HUES64 (cell line): ENCODE measurements around the gene RECQL.

ENCODE experiments used
- H3K27ac ChIP-seq: 2 replicates; pipeline ENCODE4 v1.7.0; 2013; ENCODE audit warnings: low read depth, low read length, inconsistent platforms
- H3K27me3 ChIP-seq: 2 replicates; pipeline ENCODE4 v1.6.1; 2013; ENCODE audit warnings: mild to moderate bottlenecking, low read length; ENCODE audit not compliant: insufficient read depth
- H3K36me3 ChIP-seq: 2 replicates; pipeline ENCODE4 v1.6.1; 2013; ENCODE audit warnings: mild to moderate bottlenecking, low read length; ENCODE audit not compliant: insufficient read depth
- H3K4me1 ChIP-seq: 2 replicates; pipeline ENCODE4 v1.6.1; 2013; ENCODE audit warnings: mild to moderate bottlenecking, low read length, moderate library complexity; ENCODE audit not compliant: insufficient read depth
- H3K4me3 ChIP-seq: 2 replicates; pipeline ENCODE4 v1.5.1; 2013; ENCODE audit warnings: mild to moderate bottlenecking, low read length, moderate library complexity
- H3K9ac ChIP-seq: 2 replicates; pipeline ENCODE4 v1.6.1; 2013; ENCODE audit warnings: mild to moderate bottlenecking, low read depth, low read length
- H3K9me3 ChIP-seq: 2 replicates; pipeline ENCODE4 v1.6.1; 2013; ENCODE audit warnings: low read depth, low read length; ENCODE audit not compliant: insufficient read depth
- WGBS: fragments of 150-250, 120-280 bp; methylation state at CpG from one replicate; pipeline ENCODE4 v1.1.7; 2013; ENCODE audit warnings: missing lambda C conversion rate; 5-methylcytosine and 5-hydroxymethylcytosine counted together

The RECQL gene

DNA sequence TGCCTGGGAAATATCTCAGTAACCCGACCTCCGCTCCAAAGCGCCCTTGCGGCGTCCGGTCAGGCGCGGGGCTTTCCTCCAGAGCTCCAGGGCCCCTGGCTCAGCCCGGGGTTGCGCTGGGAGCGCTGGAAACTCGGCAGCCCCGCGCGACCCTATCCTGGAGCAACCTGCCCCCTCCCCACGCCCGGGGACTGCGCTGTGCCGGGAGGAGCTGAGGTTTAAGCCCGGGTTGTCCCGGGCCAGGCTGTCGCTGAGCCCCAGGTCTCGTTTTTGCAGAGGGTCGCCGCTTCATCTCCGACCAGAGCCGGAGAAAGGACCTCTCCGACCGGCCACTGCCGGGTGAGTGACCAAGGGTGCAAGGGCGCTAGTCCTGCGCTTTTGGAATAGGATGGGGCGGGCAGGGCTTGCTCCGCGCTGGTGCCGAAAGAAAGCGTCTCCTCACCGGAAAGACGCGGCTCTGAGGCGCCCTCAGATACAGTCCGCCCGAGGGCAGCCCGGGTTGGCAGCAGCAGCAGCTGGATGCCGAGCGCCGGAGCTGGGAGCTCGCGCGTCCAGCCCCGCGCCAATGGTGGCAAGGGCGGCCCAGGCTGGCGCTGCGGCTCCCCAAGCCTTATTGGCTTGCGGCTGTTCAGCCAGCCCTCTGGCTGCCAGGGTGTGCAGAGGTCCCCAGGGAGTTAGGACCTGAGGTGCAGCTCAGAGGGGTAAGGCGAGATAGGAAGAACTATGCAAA lies 26.2 kb upstream of the RECQL start:
- Histone ChIP-seq H3K9me3 (no peaks in the 10 kb centered on the region), H3K4me3 (peak overlapping the region; percentile 80), H3K27me3 (peaks cover 74% of the 10 kb centered on the region), H3K4me1 (peaks cover 4% of the 10 kb centered on the region; the same call in 1 of the 2 replicates), H3K36me3 (no peaks in the 10 kb centered on the region), H3K9ac (peak overlapping the region; percentile 66), H3K27ac (no peak overlapping the region)
- under 1% methylated on average over 57 of the region's 57 CpGs for WGBS

DNA sequence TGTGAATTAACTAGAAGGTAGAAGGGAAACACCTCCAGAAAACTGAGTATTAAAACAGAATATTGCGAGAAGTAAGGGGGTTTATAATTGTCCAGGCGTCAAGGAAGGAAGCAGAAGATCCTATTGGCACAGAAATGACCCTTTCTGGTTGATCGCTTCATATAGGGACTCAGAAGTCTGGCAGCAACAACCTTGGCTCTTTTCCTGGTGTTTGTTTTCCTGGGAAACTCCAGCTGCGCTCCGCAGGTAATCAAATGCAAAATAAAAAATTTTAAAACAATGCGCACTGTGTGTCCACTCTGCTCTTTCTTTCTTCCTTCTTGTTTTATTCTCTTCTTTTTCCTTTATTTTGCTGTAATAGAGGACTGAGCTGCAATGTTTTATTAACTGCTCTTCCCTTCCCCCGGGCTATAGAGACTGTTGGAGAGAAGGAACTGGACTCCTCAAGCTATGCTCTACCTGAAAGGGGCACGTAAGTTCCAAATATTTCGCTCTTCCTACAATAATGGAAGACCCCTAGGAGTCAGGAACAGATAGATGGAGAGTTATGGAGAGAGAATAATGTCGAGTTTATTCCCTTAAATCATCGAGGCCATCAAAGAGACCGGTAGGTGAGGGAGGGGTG lies 25.4 kb upstream of the RECQL start:
- Histone ChIP-seq H3K27me3 (peaks cover 69% of the 10 kb centered on the region), H3K36me3 (no peaks in the 10 kb centered on the region), H3K4me3 (peak overlapping the region; percentile 80), H3K4me1 (peaks cover 4% of the 10 kb centered on the region; the same call in 1 of the 2 replicates), H3K9ac (no peak overlapping the region), H3K27ac (no peak overlapping the region), H3K9me3 (no peaks in the 10 kb centered on the region)
- WGBS, result 51% methylated on average over 11 of the region's 12 CpGs

DNA sequence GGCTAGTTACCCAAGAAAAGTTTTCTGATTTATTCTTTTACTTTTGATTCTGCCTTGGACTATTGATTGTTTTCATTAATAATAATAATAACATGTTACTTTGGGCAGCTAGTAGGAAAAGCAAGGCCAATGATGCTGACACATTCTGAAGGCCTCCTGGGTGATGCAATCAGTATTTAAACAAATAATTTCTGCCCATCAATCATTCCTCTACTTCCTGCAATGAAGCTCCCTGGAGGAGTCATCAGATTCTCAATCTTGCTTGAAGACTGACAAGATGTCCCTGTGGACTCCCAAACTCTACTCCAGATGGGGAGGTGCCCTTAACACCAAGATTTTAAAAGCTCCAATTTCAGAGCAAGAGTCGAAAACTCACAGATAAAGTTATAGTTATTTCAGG lies 24.6 kb upstream of the RECQL start, which contains the start of gene SPX:
Gene SPX (plus strand): TSS at position 244 of the 400 bp plus-strand sequence. CDS start 177 bp downstream, outside the sequence.
- H3K9me3 ChIP-seq, result no peaks in the 10 kb centered on the region
- no peaks in the 10 kb centered on the region for H3K36me3 ChIP-seq
- peaks cover 4% of the 10 kb centered on the region; the same call in 1 of the 2 replicates for H3K4me1 ChIP-seq
- H3K4me3 ChIP-seq, result peak within 1 kb of the TSS; percentile 80
- WGBS, result 100% methylated on average over 1 of the region's 1 CpG
- H3K9ac ChIP-seq, result no peak within 1 kb of the TSS
- H3K27ac ChIP-seq, result no peak within 1 kb of the TSS
- peaks cover 61% of the 10 kb centered on the region for H3K27me3 ChIP-seq

DNA sequence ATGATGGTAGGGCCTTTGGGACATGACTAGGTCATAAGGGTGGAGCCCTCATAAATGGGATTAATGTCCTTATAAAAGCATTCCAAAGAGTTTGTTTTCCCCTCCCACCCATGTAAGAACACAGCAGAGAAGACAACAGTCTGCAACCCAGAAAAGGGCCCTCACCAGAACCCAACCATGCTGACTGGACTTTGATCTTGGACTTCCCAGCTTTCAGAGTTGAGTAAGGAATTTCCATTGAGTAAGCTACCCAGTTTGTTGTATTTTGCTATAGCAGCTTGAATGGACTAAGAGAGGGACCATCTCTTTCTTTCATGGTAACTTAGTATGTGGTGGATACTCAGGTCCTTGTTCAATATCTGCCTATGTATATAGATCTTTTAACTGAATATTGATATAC lies 21.7 kb upstream of the RECQL start:
- Histone ChIP-seq H3K27ac (no peak overlapping the region), H3K4me1 (peaks cover 4% of the 10 kb centered on the region; the same call in 1 of the 2 replicates), H3K27me3 (peaks cover 32% of the 10 kb centered on the region), H3K9ac (no peak overlapping the region), H3K4me3 (no peak overlapping the region), H3K9me3 (no peaks in the 10 kb centered on the region), H3K36me3 (no peaks in the 10 kb centered on the region)

DNA sequence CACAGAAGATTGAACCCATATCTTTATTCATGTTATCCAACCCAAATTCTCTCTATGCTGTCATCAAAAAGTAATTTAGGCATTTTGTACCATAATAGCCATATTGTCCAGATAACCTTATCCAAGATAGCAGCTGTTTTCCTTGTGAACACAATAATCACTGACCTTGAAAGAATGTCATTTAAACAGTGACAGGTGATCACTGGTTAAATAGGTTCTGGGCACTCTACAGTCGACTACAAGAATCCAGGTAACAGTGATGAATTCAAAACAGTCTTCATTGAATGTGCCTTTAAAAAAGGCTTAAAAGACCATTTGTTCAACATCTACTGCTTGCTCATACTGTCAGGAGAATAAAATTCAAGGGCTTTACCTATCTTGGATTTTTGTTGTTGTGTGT lies 20.1 kb upstream of the RECQL start:
- 83% methylated on average over 1 of the region's 1 CpG for WGBS
- no peaks in the 10 kb centered on the region for H3K9me3 ChIP-seq
- H3K4me3 ChIP-seq, result no peak overlapping the region

DNA sequence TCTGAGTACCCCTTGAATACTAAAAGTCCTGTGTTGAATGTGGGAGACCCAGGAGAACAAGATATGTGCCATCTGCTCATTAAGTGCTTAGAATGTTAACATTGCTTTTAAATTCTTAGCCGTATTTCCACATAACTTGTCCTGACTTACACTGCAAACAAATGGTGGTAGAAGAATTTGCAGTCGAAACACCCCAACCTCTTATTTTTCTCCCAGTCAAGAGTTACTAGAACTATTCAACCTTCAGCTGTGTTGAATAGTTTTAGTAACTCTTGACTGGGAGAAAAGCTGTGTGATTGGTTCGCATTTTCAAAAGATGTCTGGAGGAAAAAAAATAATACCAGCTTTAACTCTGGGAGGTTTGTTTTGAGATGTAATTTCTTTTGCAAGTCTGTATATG lies 17.0 kb upstream of the RECQL start:
- no peaks in the 10 kb centered on the region for H3K9me3 ChIP-seq
- no peaks in the 10 kb centered on the region for H3K27me3 ChIP-seq
- no peaks in the 10 kb centered on the region for H3K4me1 ChIP-seq
- H3K36me3 ChIP-seq, result peaks cover 42% of the 10 kb centered on the region
- H3K4me3 ChIP-seq, result no peak overlapping the region
- WGBS, result 94% methylated on average over 3 of the region's 3 CpGs
- no peak overlapping the region for H3K27ac ChIP-seq
- no peak overlapping the region for H3K9ac ChIP-seq

More for the DNA sequence above, 20.1 kb upstream of the RECQL start:
- no peaks in the 10 kb centered on the region for H3K4me1 ChIP-seq
- no peak overlapping the region for H3K27ac ChIP-seq
- H3K36me3 ChIP-seq, result peaks cover 12% of the 10 kb centered on the region
- H3K9ac ChIP-seq, result no peak overlapping the region
- H3K27me3 ChIP-seq, result peaks cover 16% of the 10 kb centered on the region

DNA sequence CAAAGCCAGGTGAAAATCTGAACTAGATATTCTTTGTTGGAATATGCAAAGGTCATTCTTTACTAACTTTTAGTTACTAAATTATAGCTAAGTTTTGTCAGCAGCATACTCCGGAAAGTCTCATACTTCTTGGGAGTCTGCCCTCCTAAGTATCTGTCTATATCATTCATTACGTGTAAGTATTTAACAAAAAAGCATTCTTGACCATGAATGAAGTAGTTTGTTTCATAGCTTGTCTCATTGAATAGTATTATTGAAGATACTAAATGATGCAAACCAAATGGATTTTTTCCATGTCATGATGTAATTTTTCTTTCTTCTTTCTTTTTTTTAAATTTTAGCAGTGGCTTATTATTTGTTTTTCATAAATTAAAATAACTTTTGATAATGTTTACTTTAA lies 14.8 kb upstream of the RECQL start:
- peaks cover 61% of the 10 kb centered on the region for H3K36me3 ChIP-seq

DNA sequence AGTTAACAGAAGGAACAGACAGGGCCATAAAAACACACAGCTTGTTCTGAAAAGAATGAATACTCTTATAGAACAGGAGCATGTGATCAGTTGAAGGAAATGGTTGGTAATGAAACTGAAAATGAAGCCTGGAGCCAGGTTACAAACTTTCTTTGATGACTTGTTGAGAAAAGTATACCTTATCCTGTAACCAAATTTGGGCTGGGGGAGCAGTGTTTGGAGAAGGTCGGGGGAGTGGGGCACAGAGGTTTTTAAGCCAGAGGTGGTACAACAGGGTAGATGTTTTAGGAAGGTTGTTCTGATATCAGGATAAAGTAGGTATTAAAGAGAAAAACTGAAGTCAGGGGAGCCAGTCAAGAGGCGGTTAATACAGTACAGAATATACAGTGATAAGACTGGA lies 8.3 kb upstream of the RECQL start:
- Histone ChIP-seq H3K27ac (no peak overlapping the region), H3K36me3 (peaks cover 63% of the 10 kb centered on the region), H3K9me3 (no peaks in the 10 kb centered on the region), H3K27me3 (no peaks in the 10 kb centered on the region), H3K4me1 (no peaks in the 10 kb centered on the region), H3K4me3 (no peak overlapping the region), H3K9ac (no peak overlapping the region)
- whole genome bisulfite sequencing, result 45% methylated on average over 2 of the region's 2 CpGs

More for the DNA sequence above, 14.8 kb upstream of the RECQL start:
- WGBS, result 100% methylated on average over 2 of the region's 2 CpGs
- Histone ChIP-seq H3K4me3 (no peak overlapping the region), H3K9ac (no peak overlapping the region), H3K4me1 (no peaks in the 10 kb centered on the region), H3K27me3 (no peaks in the 10 kb centered on the region), H3K27ac (no peak overlapping the region), H3K9me3 (no peaks in the 10 kb centered on the region)

DNA sequence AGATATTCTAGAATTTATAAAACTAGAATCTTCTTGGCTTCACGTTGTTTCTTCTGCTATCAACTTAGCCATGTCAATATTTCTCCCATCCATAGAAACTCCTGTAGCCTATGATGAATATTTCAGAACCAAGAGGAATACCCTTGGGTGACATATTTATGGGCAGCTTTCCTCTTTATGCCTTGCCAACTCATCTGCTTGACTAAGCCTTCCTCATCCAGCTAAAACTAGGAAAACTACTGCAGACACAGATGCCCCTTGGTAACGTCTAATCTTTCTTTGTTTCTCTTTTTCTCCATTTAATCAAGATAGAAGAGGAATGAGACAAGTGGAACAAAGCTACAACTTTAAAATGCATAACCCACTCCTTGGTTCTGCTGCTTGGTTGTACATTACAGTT lies 6.4 kb upstream of the RECQL start:
- H3K36me3 ChIP-seq, result peaks cover 45% of the 10 kb centered on the region
- H3K27ac ChIP-seq, result no peak overlapping the region
- H3K9ac ChIP-seq, result no peak overlapping the region
- H3K4me1 ChIP-seq, result no peaks in the 10 kb centered on the region
- WGBS, result 89% methylated on average over 2 of the region's 2 CpGs
- H3K9me3 ChIP-seq, result no peaks in the 10 kb centered on the region
- H3K4me3 ChIP-seq, result no peak overlapping the region
- no peaks in the 10 kb centered on the region for H3K27me3 ChIP-seq

DNA sequence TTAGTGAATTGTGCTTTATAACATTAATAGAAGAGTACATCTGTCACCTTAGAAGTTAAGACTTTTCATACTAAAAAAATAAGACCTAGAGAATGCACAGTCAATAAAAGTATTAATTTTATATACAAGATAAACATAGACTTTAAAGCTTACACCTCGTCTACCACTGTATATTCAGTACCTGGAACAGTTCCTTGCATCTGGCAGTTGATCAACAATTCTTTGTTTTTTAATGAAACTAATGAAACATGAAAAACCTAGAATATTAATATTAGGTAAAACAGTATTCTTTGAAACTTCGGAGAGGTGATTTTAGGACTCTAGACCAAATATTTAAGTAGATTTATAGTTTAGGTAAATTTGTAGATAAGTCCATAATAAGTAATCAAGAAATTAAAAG lies 4.5 kb upstream of the RECQL start:
- Histone ChIP-seq H3K4me1 (no peaks in the 10 kb centered on the region), H3K27ac (no peak overlapping the region), H3K9me3 (no peaks in the 10 kb centered on the region), H3K27me3 (no peaks in the 10 kb centered on the region), H3K4me3 (no peak overlapping the region), H3K36me3 (peaks cover 31% of the 10 kb centered on the region), H3K9ac (no peak overlapping the region)
- WGBS, result no CpG with 5 or more reads among the region's 2 CpGs

DNA sequence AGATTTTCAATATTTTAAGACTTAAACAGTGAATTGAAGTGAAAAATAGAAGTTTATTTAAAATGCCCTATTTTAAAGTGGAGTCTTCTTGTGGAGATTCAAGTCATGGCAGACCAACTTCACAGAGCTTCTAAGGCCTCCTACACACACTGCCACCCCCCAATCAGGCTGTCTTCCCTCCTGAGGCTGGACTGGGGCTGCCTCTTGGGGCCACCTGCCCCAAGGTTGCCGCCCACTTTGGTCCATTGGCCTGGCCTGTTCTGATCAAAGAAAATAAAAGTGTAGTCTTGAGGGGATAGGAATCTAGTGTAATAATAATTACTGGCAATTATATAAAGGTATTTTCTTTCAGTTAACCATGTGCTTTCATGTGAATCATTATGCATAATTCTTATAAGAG lies 1.4 kb upstream of the RECQL start:
- Histone ChIP-seq H3K9ac (peak overlapping the region; percentile 89; the same call in 1 of the 2 replicates), H3K27ac (no peak overlapping the region), H3K9me3 (no peaks in the 10 kb centered on the region), H3K4me1 (peaks cover 12% of the 10 kb centered on the region; the same call in 1 of the 2 replicates), H3K27me3 (no peaks in the 10 kb centered on the region), H3K36me3 (peaks cover 21% of the 10 kb centered on the region), H3K4me3 (peak overlapping the region; percentile 66)
- 88% methylated on average over 1 of the region's 1 CpG for WGBS
